COR-L47 (cell line): ENCODE results near the gene APOC4.
"Not testable (repeated sequence)": the region's sequence is repeated elsewhere in the genome, so short reads cannot be mapped to it uniquely, and the experiment has no call there.

Experiments used
- DNase-seq: peaks from one replicate; lab custom pipeline; 2025; lab: John Stamatoyannopoulos, UW

The APOC4 gene

GRCh38 chr19:44942067-44942571 lies at the start of gene APOC4:
TSS of gene APOC4 (plus strand) at chr19:44942237. CDS start at chr19:44942278, 41 bp downstream.
- no peak for DNase-seq

GRCh38 chr19:44892932-44893331 lies 49.1 kb upstream of the APOC4 start:
- DNase-seq, result no peak

GRCh38 chr19:44893332-44894051 lies 48.5 kb upstream of the APOC4 start:
- no peak for DNase-seq

- DNase-seq, result no peak
Measured at GRCh38 chr19:44894052-44894400, 48.0 kb upstream of the APOC4 start.

- no peak for DNase-seq
Measured at GRCh38 chr19:44894946-44895345, 47.1 kb upstream of the APOC4 start.

GRCh38 chr19:44897835-44898234 lies 44.2 kb upstream of the APOC4 start:
- no peak for DNase-seq

- DNase-seq, result no peak
Measured at GRCh38 chr19:44900328-44901244, 41.5 kb upstream of the APOC4 start.

GRCh38 chr19:44903216-44903601 lies 38.8 kb upstream of the APOC4 start:
- no peak for DNase-seq

GRCh38 chr19:44903602-44904425 lies 38.2 kb upstream of the APOC4 start:
- no peak for DNase-seq

GRCh38 chr19:44904426-44904994 lies 37.5 kb upstream of the APOC4 start:
- DNase-seq, result no peak

- DNase-seq, result no peak
Measured at GRCh38 chr19:44905437-44906160, 36.4 kb upstream of the APOC4 start, which contains the start of gene APOE. TSS of gene APOE (plus strand) at chr19:44905796. CDS start at chr19:44906625, 829 bp downstream.

GRCh38 chr19:44907613-44908012 lies 34.4 kb upstream of the APOC4 start:
- DNase-seq, result no peak

- DNase-seq, result no peak
Measured at GRCh38 chr19:44908074-44908835, 33.8 kb upstream of the APOC4 start.

- DNase-seq, result no peak
Measured at GRCh38 chr19:44908836-44909261, 33.2 kb upstream of the APOC4 start.

GRCh38 chr19:44909775-44910174 lies 32.3 kb upstream of the APOC4 start:
- no peak for DNase-seq

GRCh38 chr19:44911896-44912295 lies 30.1 kb upstream of the APOC4 start:
- DNase-seq, result not testable (repeated sequence)

GRCh38 chr19:44912854-44913253 lies 29.2 kb upstream of the APOC4 start:
- DNase-seq, result no peak

- not testable (repeated sequence) for DNase-seq
Measured at GRCh38 chr19:44913512-44914432, 28.3 kb upstream of the APOC4 start.
